Stomach (tissue), 4 donors: Measurements from ENCODE around the gene ZNRF2.

Source experiments
- EP300 ChIP-seq: sonication (generic); formaldehyde crosslinking; IDR thresholded peaks from one replicate; pipeline ENCODE4 v1.6.1; 2017; ENCODE audit warnings: antibody characterized with exemption
- POLR2AphosphoS5 ChIP-seq, 3 donors: sonication (generic); formaldehyde crosslinking; IDR thresholded peaks; one replicate each; pipeline ENCODE4 v1.6.1; 2016; ENCODE audit warnings: antibody characterized with exemption in 3 of 3
- TF ChIP-seq, protein P1 (sequence below), 7 experiments: fragments of 450-650 bp in 4 of 7; fragments of 200-600 bp in 3 of 7; sonication (generic) in 3 of 7; IDR thresholded peaks; one replicate each; pipeline ENCODE4 v1.5.1; 2016 to 2019; ENCODE audit warnings: antibody characterized with exemption in 7 of 7, control low read depth in 2 of 7, mild to moderate bottlenecking in 1 of 7

DNA sequence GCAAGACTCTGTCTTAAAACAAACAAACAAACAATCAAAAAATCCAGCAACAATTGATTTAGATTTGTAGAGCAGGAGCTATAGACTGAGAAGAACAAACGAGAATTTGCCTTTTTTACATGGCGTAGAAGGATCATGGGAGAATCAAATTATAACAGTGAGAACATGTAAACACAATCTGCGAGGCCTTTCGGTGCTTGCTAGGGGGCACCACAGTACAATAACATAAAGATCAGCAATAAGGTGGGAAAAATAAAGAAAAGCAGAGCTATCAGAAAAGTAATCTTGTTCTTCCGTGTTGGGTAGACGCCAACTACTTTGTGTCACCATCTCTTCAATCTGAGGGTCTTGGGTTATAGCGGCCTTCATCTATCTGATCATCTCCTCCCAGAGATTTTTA is 112.0 kb downstream of the ZNRF2 start:
- TF ChIP-seq, protein P1, sequence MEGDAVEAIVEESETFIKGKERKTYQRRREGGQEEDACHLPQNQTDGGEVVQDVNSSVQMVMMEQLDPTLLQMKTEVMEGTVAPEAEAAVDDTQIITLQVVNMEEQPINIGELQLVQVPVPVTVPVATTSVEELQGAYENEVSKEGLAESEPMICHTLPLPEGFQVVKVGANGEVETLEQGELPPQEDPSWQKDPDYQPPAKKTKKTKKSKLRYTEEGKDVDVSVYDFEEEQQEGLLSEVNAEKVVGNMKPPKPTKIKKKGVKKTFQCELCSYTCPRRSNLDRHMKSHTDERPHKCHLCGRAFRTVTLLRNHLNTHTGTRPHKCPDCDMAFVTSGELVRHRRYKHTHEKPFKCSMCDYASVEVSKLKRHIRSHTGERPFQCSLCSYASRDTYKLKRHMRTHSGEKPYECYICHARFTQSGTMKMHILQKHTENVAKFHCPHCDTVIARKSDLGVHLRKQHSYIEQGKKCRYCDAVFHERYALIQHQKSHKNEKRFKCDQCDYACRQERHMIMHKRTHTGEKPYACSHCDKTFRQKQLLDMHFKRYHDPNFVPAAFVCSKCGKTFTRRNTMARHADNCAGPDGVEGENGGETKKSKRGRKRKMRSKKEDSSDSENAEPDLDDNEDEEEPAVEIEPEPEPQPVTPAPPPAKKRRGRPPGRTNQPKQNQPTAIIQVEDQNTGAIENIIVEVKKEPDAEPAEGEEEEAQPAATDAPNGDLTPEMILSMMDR (IDR thresholded peaks at IDR 0.05), result no peak
- TF ChIP-seq EP300 (no peak), POLR2AphosphoS5 (IDR thresholded peaks at IDR 0.05) (no peak)
